Osteocyte (in vitro differentiated cells): ENCODE measurements around the gene ODAD3. TPM values are rescaled to one million over a fixed set of nuclear protein-coding genes. Genes with fewer than 3 reads are reported as not detected.
"Not testable (repeated sequence)": the region's sequence is repeated elsewhere in the genome, so short reads cannot be mapped to it uniquely, and the experiment has no call there.

ENCODE experiments used
- DNase-seq: peaks from one replicate; pipeline ENCODE4 v3.0.0; 2021; ENCODE audit warnings: mixed read lengths; ENCODE audit not compliant: unreplicated experiment; ENCODE audit errors: extremely low spot score
- H3K27ac Mint-ChIP-seq: one replicate; pipeline ENCODE4 v1.8.0; 2021; ENCODE audit warnings: mild to moderate bottlenecking, mixed read lengths; ENCODE audit not compliant: unreplicated experiment
- H3K27me3 Mint-ChIP-seq: one replicate; pipeline ENCODE4 v1.8.0; 2021; ENCODE audit warnings: mixed read lengths; ENCODE audit not compliant: unreplicated experiment
- H3K36me3 Mint-ChIP-seq: one replicate; pipeline ENCODE4 v1.8.0; 2021; ENCODE audit warnings: mixed read lengths; ENCODE audit not compliant: unreplicated experiment
- H3K4me1 Mint-ChIP-seq: one replicate; pipeline ENCODE4 v1.8.0; 2021; ENCODE audit warnings: mixed read lengths; ENCODE audit not compliant: unreplicated experiment
- H3K4me3 Mint-ChIP-seq: one replicate; pipeline ENCODE4 v1.8.0; 2021; ENCODE audit warnings: mild to moderate bottlenecking, moderate library complexity, mixed read lengths; ENCODE audit not compliant: unreplicated experiment
- H3K9me3 Mint-ChIP-seq: one replicate; pipeline ENCODE4 v1.8.0; 2021; ENCODE audit warnings: mixed read lengths; ENCODE audit not compliant: unreplicated experiment
- total RNA-seq: library from RNA; stranded (reverse); gene quantifications from 2 replicates; pipeline ENCODE4 v1.2.1, GENCODE V29; 2021
- TF ChIP-seq, protein P1 (sequence below): fragments of 200-600 bp; sonication (generic); IDR thresholded peaks from 2 replicates; pipeline ENCODE4 v1.5.0; 2021; ENCODE audit warnings: antibody characterized with exemption, mild to moderate bottlenecking, moderate library complexity

The ODAD3 gene
- total RNA-seq, 1 donor from 2014 or later, result not detected

- H3K36me3 Mint-ChIP-seq, result no peaks in the 10 kb centered on the region
- H3K9me3 Mint-ChIP-seq, result no peaks in the 10 kb centered on the region
- TF ChIP-seq, protein P1, sequence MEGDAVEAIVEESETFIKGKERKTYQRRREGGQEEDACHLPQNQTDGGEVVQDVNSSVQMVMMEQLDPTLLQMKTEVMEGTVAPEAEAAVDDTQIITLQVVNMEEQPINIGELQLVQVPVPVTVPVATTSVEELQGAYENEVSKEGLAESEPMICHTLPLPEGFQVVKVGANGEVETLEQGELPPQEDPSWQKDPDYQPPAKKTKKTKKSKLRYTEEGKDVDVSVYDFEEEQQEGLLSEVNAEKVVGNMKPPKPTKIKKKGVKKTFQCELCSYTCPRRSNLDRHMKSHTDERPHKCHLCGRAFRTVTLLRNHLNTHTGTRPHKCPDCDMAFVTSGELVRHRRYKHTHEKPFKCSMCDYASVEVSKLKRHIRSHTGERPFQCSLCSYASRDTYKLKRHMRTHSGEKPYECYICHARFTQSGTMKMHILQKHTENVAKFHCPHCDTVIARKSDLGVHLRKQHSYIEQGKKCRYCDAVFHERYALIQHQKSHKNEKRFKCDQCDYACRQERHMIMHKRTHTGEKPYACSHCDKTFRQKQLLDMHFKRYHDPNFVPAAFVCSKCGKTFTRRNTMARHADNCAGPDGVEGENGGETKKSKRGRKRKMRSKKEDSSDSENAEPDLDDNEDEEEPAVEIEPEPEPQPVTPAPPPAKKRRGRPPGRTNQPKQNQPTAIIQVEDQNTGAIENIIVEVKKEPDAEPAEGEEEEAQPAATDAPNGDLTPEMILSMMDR, result no peak
- H3K27ac Mint-ChIP-seq, result no peak overlapping the region
- H3K4me1 Mint-ChIP-seq, result peaks cover 25% of the 10 kb centered on the region
- no peak overlapping the region for H3K4me3 Mint-ChIP-seq
- DNase-seq, result no peak
- peaks cover 8% of the 10 kb centered on the region for H3K27me3 Mint-ChIP-seq
Observed at GRCh38 chr19:11383706-11384048, 51.2 kb downstream of the ODAD3 start.

DNA sequence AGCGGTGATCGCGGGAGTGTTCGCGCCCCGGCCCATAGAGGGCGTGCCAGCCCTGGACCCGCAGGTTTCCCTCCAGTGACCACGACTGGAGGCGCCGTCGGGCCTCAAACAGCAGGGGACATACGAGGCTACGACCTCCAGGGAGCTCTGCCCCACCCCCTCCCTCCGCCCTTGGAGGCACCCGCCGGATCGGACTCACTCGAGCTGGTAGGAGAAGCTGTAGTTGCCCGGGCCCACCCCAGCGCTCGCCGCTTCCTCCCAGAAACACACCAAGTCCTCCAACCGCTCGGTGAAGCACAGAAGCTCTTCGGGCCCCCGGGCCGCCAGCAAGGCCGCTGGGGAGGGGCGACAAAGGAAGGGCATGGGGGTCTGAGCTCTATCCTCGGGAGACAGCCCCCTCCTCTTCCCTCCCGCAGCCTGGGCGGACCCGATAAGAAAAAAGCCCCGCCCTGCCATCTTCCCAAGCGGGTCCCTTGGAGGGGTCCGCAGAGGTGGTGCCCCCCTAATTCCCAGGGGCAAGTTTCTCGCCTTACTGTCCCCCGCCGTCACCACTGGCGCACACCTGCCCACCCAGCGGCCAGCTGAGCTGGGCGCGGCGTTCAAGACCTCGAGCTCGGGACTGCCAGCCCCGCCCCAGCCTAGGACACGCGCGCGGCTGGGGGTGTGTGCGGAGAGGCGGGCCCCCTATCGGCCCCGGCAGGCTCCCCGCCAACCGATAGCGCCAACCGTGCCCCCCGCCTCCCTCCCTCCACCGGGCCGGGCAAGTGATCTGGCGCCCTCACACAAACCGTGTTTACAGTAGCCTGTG lies 51.8 kb downstream of the ODAD3 start:
- TF ChIP-seq, protein P1, result peak; percentile 69
- Mint-ChIP-seq H3K9me3 (no peaks in the 10 kb centered on the region), H3K27me3 (peaks cover 8% of the 10 kb centered on the region), H3K27ac (no peak overlapping the region), H3K4me3 (peak overlapping the region; percentile 47), H3K36me3 (no peaks in the 10 kb centered on the region), H3K4me1 (peaks cover 30% of the 10 kb centered on the region)
- peak; percentile 84 for DNase-seq

DNA sequence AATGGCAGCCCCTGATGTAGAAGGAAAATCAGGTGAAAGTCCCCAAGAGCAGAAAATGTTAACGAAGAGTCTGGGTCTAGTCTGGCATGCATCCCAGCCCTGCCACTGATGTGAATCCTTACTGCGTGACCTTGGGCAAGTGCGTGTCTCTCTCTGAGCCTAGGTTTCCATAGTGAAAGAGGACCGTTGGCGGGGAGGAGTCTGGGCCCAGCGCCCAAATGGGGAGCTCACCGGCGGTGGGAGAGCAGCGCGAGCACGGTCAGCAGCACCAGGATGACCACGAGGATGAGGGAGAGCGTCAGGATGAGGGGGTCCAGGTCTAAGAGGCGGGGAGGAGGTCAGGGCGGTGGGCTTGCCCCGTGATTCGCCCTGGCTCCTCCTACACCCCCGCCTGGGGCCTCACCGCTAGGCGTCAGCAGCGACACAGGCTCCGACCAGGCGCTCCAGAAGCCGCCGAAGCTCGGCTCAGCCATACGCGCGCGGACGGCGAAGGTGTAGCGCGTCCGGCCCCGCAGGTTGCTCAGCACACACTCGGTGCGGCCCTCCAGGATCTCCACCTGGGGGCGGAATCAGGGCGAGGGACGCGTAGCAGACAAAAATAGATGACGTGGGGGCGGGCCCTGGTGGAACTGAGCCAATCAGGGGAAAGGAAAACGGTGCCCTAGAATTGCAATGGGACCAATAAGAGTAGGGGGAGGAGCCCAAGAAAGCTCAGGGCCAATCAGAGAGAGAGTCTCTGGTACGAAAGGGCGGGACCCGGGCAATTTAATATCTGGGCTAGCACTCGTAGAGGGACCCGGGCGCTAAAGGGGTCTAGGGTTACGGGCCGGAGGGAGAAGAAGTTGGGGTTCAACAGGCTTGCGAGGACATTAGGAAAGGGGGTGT lies 54.0 kb downstream of the ODAD3 start:
- DNase-seq, result peak; percentile 96
- H3K4me1 Mint-ChIP-seq, result peaks cover 42% of the 10 kb centered on the region

DNA sequence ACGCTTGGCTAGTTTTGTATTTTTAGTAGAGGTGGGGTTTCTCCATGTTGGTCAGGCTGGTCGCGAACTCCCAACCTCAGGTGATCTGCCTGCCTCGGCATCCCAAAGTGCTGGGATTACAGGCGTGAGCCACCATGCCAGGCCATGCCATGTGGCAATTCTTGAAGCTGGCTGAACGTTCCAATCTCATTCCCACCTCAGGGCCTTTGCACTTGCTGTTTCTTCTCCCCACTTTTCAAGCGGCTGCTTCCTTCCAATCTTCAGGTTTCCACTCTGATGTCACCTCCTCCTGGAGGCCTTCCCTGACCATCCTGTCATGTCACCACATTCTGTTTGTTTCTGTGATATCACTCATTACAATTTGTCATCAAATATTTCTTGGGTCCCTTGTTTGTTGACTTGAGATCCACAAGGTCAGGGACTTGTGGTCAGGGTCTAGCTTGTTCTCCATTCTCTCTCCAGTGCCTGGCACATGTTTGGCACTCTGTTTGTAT lies 55.0 kb downstream of the ODAD3 start:
- H3K9me3 Mint-ChIP-seq, result no peaks in the 10 kb centered on the region
- TF ChIP-seq, protein P1, result no peak
- peak overlapping the region; percentile 92 for H3K4me3 Mint-ChIP-seq
- DNase-seq, result no peak
- H3K36me3 Mint-ChIP-seq, result no peaks in the 10 kb centered on the region
- H3K27ac Mint-ChIP-seq, result peak overlapping the region; percentile 9
- H3K4me1 Mint-ChIP-seq, result peaks cover 42% of the 10 kb centered on the region
- peaks cover 8% of the 10 kb centered on the region for H3K27me3 Mint-ChIP-seq

More for the DNA sequence above, 54.0 kb downstream of the ODAD3 start:
- TF ChIP-seq, protein P1, result peak; percentile 71
- peak overlapping the region; percentile 92 for H3K4me3 Mint-ChIP-seq
- H3K27me3 Mint-ChIP-seq, result peaks cover 8% of the 10 kb centered on the region
- no peaks in the 10 kb centered on the region for H3K9me3 Mint-ChIP-seq
- H3K27ac Mint-ChIP-seq, result peak overlapping the region; percentile 93
- H3K36me3 Mint-ChIP-seq, result no peaks in the 10 kb centered on the region

DNA sequence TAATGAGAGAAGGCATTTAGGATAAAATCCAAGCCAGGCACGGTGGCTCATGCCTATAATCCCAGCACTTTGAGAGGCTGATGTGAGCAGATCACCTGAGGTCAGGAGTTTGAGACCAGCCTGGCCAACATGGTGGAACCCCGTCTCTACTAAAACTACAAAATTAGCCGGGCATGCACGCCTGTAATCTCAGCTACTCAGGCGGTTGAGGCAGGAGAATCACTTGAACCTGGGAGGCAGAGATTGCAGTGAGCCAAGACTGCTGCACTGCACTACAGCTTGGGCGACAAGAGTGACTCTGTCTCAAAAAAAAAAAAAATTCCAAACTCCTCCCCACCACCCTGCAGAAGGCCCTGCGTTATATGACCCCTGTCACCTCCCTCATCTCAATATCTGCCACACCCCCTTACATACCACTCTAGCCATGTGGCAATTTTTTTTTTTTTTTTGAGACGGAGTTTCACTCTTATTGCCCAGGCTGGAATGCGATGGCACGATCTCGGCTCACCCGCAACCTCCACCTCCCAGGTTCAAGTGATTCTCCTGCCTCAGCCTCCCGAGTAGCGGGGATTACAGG lies 55.6 kb downstream of the ODAD3 start:
- H3K9me3 Mint-ChIP-seq, H3K27me3 Mint-ChIP-seq, DNase-seq, H3K27ac Mint-ChIP-seq, H3K4me3 Mint-ChIP-seq, H3K36me3 Mint-ChIP-seq: not testable (repeated sequence)
- peaks cover 42% of the 10 kb centered on the region for H3K4me1 Mint-ChIP-seq
